ENCODE measurements around the gene PEX5L. TPM values are rescaled to one million over a fixed set of nuclear protein-coding genes. Genes with fewer than 3 reads are reported as not detected.

The PEX5L gene
- total and polyA plus RNA-seq, 2 experiments from 2014 or later = 6.3 to 7.0 TPM

DNA sequence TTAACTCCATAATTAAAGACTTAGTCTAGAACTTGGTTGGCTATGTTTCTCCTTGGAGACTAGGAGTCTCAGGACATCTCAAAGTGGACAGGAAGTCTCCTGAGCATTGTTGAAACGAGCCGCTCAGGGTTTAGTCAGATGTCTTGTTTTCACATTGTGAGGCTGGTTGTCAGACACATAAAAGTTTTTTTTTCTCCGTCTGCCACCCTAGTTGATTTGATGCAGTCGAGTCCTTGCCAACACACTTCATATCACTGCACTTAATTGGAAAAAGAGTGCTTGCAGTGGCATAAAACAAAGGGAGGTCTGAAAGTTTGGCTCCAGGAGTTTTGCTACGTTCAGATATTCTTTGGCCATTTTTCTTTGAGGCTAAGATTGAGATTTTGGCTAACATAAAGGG is 291.0 kb downstream of the PEX5L start (continued):
- TF ChIP-seq, protein P1, sequence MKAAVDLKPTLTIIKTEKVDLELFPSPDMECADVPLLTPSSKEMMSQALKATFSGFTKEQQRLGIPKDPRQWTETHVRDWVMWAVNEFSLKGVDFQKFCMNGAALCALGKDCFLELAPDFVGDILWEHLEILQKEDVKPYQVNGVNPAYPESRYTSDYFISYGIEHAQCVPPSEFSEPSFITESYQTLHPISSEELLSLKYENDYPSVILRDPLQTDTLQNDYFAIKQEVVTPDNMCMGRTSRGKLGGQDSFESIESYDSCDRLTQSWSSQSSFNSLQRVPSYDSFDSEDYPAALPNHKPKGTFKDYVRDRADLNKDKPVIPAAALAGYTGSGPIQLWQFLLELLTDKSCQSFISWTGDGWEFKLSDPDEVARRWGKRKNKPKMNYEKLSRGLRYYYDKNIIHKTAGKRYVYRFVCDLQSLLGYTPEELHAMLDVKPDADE (IDR thresholded peaks at IDR 0.05) = no peak
- no peak for TF ChIP-seq STAT1 (IDR thresholded peaks at IDR 0.05; ENCODE audit: unreplicated experiment)
- no peak for TF ChIP-seq EZH2 (IDR thresholded peaks at IDR 0.05; ENCODE audit: low read depth, unreplicated experiment)
- no peak for TF ChIP-seq JUNB (IDR thresholded peaks at IDR 0.05; ENCODE audit: unreplicated experiment)
- TF ChIP-seq, protein P2, sequence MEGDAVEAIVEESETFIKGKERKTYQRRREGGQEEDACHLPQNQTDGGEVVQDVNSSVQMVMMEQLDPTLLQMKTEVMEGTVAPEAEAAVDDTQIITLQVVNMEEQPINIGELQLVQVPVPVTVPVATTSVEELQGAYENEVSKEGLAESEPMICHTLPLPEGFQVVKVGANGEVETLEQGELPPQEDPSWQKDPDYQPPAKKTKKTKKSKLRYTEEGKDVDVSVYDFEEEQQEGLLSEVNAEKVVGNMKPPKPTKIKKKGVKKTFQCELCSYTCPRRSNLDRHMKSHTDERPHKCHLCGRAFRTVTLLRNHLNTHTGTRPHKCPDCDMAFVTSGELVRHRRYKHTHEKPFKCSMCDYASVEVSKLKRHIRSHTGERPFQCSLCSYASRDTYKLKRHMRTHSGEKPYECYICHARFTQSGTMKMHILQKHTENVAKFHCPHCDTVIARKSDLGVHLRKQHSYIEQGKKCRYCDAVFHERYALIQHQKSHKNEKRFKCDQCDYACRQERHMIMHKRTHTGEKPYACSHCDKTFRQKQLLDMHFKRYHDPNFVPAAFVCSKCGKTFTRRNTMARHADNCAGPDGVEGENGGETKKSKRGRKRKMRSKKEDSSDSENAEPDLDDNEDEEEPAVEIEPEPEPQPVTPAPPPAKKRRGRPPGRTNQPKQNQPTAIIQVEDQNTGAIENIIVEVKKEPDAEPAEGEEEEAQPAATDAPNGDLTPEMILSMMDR (conservative IDR thresholded peaks at IDR 0.05; ENCODE audit: low read depth in 2 of 2) = no peak
- no peak for TF ChIP-seq EZH2phosphoT487 (IDR thresholded peaks at IDR 0.05; ENCODE audit: unreplicated experiment)
- no peak for TF ChIP-seq ZNF114 (CRISPR knock-in tag; IDR thresholded peaks at IDR 0.05)

DNA sequence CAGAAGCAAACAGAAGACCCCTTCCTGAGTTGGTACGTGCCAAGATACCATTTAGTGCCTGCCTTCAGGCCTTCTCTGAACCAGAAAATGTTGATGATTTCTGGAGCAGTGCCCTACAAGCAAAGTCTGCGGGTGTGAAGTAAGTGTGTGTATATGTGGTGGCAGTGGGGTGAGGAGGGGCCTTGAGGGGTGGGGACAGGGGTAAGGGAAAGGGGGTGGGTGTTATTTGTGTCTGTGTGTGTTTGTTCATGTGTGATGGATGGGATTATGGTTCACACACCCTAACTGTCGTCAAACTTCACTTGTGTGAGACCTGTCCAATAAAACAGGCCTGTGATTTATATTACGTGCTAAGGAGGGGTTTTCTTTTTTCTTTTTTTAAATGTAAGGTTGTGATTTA is 291.7 kb downstream of the PEX5L start:
- H3K36me3 ChIP-seq (ENCODE audit: insufficient read depth) = peaks cover 8% of the 10 kb centered on the region; the same call in 1 of the 2 replicates
- no peaks in the 10 kb centered on the region for H3K4me1 ChIP-seq (ENCODE audit: insufficient read depth)
- no peak overlapping the region for H3K4me3 Mint-ChIP-seq
- H2AFZ ChIP-seq = no peak overlapping the region
- no peak overlapping the region for H3K4me2 ChIP-seq
- H3K9me3 Mint-ChIP-seq = no peaks in the 10 kb centered on the region
- no peak for ATAC-seq
- no peak overlapping the region for H3K27ac Mint-ChIP-seq
- no peak overlapping the region for H3K4me3 ChIP-seq
- no peak overlapping the region for H3K27ac ChIP-seq (ENCODE audit: low read depth)
- H3K9me2 ChIP-seq (ENCODE audit: insufficient read depth) = no peaks in the 10 kb centered on the region
- H3K36me3 Mint-ChIP-seq (ENCODE audit: low read depth) = peaks cover 28% of the 10 kb centered on the region
- TF ChIP-seq STAT1 (IDR thresholded peaks at IDR 0.05; ENCODE audit: unreplicated experiment) (no peak), EZH2phosphoT487 (IDR thresholded peaks at IDR 0.05; ENCODE audit: unreplicated experiment) (no peak), NANOG (IDR thresholded peaks at IDR 0.05; ENCODE audit: borderline replicate concordance) (no peak), JUNB (IDR thresholded peaks at IDR 0.05; ENCODE audit: unreplicated experiment) (no peak), CREB1 (CRISPR knock-in tag; IDR thresholded peaks at IDR 0.05; ENCODE audit: low read depth) (no peak)
- TF ChIP-seq, protein P1 (IDR thresholded peaks at IDR 0.05) = no peak
- TF ChIP-seq, protein P3, sequence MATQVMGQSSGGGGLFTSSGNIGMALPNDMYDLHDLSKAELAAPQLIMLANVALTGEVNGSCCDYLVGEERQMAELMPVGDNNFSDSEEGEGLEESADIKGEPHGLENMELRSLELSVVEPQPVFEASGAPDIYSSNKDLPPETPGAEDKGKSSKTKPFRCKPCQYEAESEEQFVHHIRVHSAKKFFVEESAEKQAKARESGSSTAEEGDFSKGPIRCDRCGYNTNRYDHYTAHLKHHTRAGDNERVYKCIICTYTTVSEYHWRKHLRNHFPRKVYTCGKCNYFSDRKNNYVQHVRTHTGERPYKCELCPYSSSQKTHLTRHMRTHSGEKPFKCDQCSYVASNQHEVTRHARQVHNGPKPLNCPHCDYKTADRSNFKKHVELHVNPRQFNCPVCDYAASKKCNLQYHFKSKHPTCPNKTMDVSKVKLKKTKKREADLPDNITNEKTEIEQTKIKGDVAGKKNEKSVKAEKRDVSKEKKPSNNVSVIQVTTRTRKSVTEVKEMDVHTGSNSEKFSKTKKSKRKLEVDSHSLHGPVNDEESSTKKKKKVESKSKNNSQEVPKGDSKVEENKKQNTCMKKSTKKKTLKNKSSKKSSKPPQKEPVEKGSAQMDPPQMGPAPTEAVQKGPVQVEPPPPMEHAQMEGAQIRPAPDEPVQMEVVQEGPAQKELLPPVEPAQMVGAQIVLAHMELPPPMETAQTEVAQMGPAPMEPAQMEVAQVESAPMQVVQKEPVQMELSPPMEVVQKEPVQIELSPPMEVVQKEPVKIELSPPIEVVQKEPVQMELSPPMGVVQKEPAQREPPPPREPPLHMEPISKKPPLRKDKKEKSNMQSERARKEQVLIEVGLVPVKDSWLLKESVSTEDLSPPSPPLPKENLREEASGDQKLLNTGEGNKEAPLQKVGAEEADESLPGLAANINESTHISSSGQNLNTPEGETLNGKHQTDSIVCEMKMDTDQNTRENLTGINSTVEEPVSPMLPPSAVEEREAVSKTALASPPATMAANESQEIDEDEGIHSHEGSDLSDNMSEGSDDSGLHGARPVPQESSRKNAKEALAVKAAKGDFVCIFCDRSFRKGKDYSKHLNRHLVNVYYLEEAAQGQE (IDR thresholded peaks at IDR 0.05; ENCODE audit: unreplicated experiment) = no peak
- TF ChIP-seq, protein P2 (conservative IDR thresholded peaks at IDR 0.05; ENCODE audit: low read depth in 2 of 2) = no peak
- H3K79me2 ChIP-seq (replicated peaks; ENCODE audit: insufficient read depth) = no peaks in the 10 kb centered on the region
- H3K4me1 Mint-ChIP-seq = peaks cover 10% of the 10 kb centered on the region; the same call in 2 of the 3 replicates
- no peak for DNase-seq (ENCODE audit: low spot score)
- H3K27me3 ChIP-seq (ENCODE audit: insufficient read depth) = no peaks in the 10 kb centered on the region
- H4K20me1 ChIP-seq (replicated peaks; ENCODE audit: insufficient read depth) = peaks cover 3% of the 10 kb centered on the region; the same call in 1 of the 2 replicates
- no peaks in the 10 kb centered on the region for H3F3A ChIP-seq (replicated peaks; ENCODE audit: low read depth)
- H3K27me3 Mint-ChIP-seq (ENCODE audit: insufficient read depth, low read depth, poor library complexity) = no peaks in the 10 kb centered on the region
